ENCODE data around the gene TAT.
A peak's percentile ranks its signal among the peaks of the same experiment; 100 is the strongest.
"Not testable (repeated sequence)": the region's sequence is repeated elsewhere in the genome, so short reads cannot be mapped to it uniquely, and the experiment has no call there.

TAT gene

DNA sequence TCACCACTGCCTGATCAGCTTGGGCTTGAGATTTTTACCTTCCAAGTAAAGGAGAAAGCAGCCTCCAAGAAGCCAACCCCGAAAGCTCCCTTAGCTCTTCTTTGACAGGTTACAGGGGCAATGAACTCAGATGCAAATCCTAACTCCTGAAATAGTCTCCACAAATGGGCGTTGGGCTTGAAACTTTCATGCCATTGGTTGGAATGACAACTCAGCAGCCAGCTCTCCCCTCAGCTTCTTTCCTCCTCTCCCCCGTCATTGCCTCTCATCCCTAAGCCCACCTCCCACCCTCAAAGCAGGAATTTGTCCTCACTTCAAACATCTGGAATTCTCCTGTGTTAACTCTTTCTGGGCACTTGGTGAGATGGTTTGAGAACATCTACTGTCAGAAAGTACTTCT is at the start of gene TAT:
Gene TAT, minus strand, starts transcription at position 122 of the 400 bp plus-strand sequence. CDS start 677 bp downstream, outside the sequence.
- DNase-seq (ENCODE audit: low read depth in 4 of 4, low spot score in 1 of 4): no peak

GRCh38 chr16:71626018-71626857 is 49.3 kb upstream of the TAT start, which contains the start of gene MARVELD3:
TSS of gene MARVELD3 (plus strand) at chr16:71626184. CDS start at chr16:71626230, 46 bp downstream.
- no peak for DNase-seq (ENCODE audit: low read depth in 4 of 4, low spot score in 1 of 4)

- no peak for DNase-seq (ENCODE audit: low read depth in 4 of 4, low spot score in 1 of 4)
Measured at GRCh38 chr16:71625113-71625850, 48.4 kb upstream of the TAT start.

- DNase-seq (ENCODE audit: low read depth in 4 of 4, low spot score in 1 of 4): no peak
Measured at GRCh38 chr16:71623597-71623996, 46.7 kb upstream of the TAT start.

DNA sequence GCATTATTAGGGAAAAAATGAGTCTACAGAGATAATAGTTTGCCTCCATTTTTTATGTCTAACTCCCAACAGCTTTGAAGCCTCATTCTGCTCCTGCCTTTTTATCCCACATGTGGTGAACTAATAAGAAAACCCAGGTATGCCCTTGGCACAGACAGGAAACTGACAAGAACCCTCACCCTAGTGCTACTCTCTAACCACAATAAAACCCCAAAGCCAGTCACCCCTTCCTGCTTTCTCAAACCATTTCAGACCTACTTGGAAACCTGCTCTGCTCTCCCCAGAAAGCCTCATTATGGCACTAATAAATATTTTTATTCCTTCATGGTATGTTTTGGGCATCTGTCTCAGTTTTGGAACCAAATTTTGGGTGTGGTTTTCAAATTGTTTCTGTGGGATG is 45.2 kb upstream of the TAT start:
- DNase-seq (ENCODE audit: low read depth in 4 of 4, low spot score in 1 of 4): no peak

- no peak for DNase-seq (ENCODE audit: low read depth in 4 of 4, low spot score in 1 of 4)
Measured at GRCh38 chr16:71618429-71618828, 41.5 kb upstream of the TAT start.

DNA sequence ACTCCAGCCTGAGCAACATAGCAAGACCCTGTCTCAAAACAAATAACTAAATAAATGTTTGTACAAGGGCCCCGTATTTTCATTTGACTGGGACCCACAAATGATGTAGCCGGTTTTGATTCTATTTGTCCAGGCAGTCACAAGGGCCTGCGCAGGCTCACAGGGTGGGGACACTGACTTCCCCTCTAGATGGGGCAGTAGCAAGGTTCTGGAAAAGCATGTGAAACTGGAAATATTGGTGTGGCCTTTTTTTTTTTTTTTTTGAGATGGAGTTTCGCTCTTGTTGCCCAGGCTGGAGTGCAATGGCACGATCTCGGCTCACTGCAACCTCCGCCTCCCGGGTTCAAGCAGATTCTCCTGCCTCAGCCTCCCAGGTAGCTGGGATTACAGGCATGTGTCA is 38.1 kb upstream of the TAT start:
- DNase-seq (ENCODE audit: low read depth in 4 of 4, low spot score in 1 of 4): not testable (repeated sequence)

- DNase-seq (ENCODE audit: low read depth in 4 of 4, low spot score in 1 of 4): peak; percentile 65 to 79 (median 72)
Measured at GRCh38 chr16:71610936-71611871, 34.3 kb upstream of the TAT start.

DNA sequence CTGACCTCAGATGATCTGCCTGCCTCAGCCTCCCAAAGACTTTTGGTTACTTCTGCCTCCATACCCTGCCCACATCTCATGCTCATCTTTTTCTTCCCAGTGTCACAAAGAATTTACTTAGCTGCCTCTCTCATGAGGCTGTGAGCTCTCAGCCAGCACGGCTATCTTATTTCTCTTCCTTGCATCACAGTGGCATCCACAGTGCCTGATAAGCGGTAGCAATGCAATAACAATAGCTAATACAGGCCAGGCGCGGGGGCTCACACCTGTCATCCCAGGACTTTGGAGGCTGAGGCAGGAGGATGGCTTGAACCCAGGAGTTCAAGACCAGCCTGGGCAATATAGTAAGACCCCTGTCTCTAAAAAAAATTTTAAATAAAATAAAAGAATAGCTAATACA is 33.6 kb upstream of the TAT start:
- DNase-seq (ENCODE audit: low read depth in 4 of 4, low spot score in 1 of 4): no peak

- DNase-seq (ENCODE audit: low read depth in 4 of 4, low spot score in 1 of 4): no peak
Measured at GRCh38 chr16:71609066-71609465, 32.2 kb upstream of the TAT start.

GRCh38 chr16:71600822-71601221 is 23.9 kb upstream of the TAT start:
- DNase-seq (ENCODE audit: low read depth in 4 of 4, low spot score in 1 of 4): no peak

DNA sequence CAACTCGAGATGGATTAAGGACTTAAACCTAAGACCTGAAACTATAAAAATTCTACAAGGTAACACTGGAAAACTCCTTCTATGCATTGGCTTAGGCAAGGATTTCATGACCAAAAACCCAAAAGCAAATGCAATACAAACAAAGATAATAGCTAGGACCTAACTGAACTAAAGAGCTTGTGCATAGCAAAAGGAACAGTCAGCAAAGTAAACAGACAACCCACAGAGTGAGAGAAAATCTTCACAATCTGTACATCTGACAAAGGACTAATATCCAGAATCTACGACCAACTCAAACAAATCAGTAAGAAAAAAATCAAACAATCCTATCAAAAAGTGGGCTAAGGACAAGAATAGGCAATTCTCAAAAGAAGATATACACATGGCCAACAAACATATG is 21.5 kb upstream of the TAT start:
- DNase-seq (ENCODE audit: low read depth in 4 of 4, low spot score in 1 of 4): not testable (repeated sequence)

GRCh38 chr16:71595340-71595826 is 18.5 kb upstream of the TAT start:
- not testable (repeated sequence) for DNase-seq (ENCODE audit: low read depth in 4 of 4, low spot score in 1 of 4)

- DNase-seq (ENCODE audit: low read depth in 4 of 4, low spot score in 1 of 4): no peak
Measured at GRCh38 chr16:71594000-71594646, 17.2 kb upstream of the TAT start.

DNA sequence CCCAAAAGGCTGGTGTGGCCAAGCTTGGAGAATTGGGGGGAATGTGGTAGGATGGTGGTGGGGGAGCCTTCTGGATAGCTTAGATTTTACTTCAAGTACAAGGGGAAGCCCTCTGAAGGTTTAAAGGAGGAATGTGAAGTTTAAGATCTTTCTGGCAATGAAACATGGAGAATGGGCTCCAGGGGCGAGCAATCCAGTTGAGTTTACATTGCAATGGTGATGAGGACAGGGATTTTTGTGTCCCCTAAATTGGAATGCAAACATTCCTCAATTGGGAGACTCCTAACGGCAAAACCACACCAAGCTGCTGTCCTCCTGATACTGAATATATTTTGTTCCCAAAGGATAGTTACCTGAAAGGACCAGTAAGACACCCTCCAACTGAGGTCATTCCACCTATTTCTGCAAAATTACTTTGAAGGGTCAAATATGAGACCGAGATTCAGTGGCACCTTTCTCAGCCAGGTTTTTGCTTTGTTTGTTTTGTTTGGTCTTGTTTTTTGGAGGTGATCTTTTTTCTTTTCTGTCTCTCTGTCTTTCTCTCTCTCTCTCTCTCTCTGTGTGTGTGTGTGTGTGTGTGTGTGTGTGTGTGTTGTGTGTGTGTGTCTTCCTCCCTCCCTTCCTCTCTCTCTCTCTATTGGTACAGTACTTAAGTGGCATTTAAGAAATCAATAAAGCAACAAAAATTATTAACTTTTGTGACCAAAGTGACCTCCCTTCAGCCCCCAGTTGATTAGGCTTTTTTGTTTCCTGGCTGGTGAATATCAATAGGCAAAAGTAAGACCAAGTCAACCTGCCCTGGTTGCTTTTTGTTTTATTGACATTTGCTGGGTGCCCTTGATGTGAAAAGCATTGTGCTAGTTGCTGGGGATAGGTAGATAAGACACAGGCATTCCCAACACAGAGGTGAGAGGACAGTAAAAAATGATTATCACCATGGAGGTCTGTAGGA is 16.4 kb upstream of the TAT start:
- no peak for DNase-seq (ENCODE audit: low read depth in 4 of 4, low spot score in 1 of 4)

DNA sequence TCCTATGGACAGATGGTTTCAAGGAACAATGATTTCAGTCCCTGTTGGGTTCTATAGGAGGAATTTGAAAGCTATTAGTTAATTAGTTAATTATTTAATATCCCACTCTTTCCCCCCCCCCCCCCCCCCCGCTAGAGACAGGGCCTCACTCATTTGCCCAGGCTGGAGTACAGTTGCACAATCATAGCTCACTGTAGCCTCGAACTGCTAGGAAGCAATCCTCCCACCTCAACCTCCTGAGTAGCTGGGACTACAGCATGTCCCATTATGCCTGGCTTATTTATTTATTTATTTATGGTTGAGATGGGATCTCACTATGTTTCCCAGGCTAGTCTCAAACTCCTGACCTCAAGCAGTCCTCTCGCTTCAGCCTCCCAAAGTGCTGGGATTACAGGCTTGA is 15.0 kb upstream of the TAT start:
- no peak for DNase-seq (ENCODE audit: low read depth in 4 of 4, low spot score in 1 of 4)

- no peak for DNase-seq (ENCODE audit: low read depth in 4 of 4, low spot score in 1 of 4)
Measured at GRCh38 chr16:71590584-71590983, 13.7 kb upstream of the TAT start.

DNA sequence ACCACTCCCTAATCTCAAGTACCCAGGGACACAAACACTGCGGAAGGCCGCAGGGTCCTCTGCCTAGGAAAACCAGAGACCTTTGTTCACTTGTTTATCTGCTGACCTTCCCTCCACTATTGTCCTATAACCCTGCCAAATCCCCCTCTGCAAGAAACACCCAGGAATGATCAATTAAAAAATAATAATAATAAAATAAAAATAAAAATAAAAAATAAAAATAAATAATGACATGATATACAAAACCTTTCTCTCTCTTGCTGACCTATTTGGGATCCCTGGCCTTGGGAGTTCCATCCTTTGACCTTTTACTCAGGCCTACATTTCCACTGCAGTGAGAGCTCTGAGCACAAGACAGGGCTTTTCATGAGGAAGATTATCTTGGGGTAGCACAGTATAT is 13.2 kb upstream of the TAT start:
- DNase-seq (ENCODE audit: low read depth in 4 of 4, low spot score in 1 of 4): not testable (repeated sequence)

DNA sequence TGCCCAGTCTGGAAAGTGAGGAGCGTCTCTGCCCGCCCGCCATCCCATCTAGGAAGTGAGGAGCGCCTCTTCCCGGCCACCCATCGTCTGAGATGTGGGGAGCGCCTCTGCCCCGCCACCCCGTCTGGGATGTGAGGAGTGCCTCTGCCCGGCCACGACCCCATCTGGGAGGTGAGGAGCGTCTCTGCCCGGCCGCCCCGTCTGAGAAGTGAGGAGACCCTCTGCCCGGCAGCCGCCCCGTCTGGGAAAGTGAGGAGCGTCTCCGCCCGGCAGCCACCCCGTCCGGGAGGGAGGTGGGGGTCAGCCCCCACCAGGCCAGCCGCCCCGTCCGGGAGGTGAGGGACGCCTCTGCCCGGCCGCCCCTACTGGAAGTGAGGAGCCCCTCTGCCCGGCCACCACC is 12.4 kb upstream of the TAT start:
- DNase-seq (ENCODE audit: low read depth in 4 of 4, low spot score in 1 of 4): not testable (repeated sequence)

All from stimulated activated CD4-positive, alpha-beta T cell treated with anti-CD3 and anti-CD28 coated beads, Interleukin-1b, Interleukin-23, amount 100 ng/mL, for 24 hours (primary cell).